ENCODE results near the gene PDIA5.

PDIA5 gene

GRCh38 chr3:123032057-123032456 is 34.8 kb upstream of the PDIA5 start:
- H3K4me1 Mint-ChIP-seq (ENCODE audit: low read depth), result peaks cover 7% of the 10 kb centered on the region
- no peak overlapping the region for H3K4me3 Mint-ChIP-seq
- no peaks in the 10 kb centered on the region for H3K9me3 Mint-ChIP-seq
- peaks cover 32% of the 10 kb centered on the region for H3K27me3 Mint-ChIP-seq (ENCODE audit: low read depth)
- no peaks in the 10 kb centered on the region for H3K36me3 Mint-ChIP-seq (ENCODE audit: low read depth)
- H3K27ac Mint-ChIP-seq, result no peak overlapping the region

GRCh38 chr3:123034120-123034519 is 32.7 kb upstream of the PDIA5 start:
- no peaks in the 10 kb centered on the region for H3K36me3 Mint-ChIP-seq (ENCODE audit: low read depth)
- H3K27ac Mint-ChIP-seq, result no peak overlapping the region
- no peaks in the 10 kb centered on the region for H3K4me1 Mint-ChIP-seq (ENCODE audit: low read depth)
- H3K4me3 Mint-ChIP-seq, result no peak overlapping the region
- peaks cover 49% of the 10 kb centered on the region for H3K27me3 Mint-ChIP-seq (ENCODE audit: low read depth)
- H3K9me3 Mint-ChIP-seq, result no peaks in the 10 kb centered on the region

GRCh38 chr3:123034996-123035395 is 31.8 kb upstream of the PDIA5 start:
- no peaks in the 10 kb centered on the region for H3K4me1 Mint-ChIP-seq (ENCODE audit: low read depth)
- no peak overlapping the region for H3K4me3 Mint-ChIP-seq
- no peaks in the 10 kb centered on the region for H3K9me3 Mint-ChIP-seq
- H3K27ac Mint-ChIP-seq, result no peak overlapping the region
- peaks cover 56% of the 10 kb centered on the region for H3K27me3 Mint-ChIP-seq (ENCODE audit: low read depth)
- no peaks in the 10 kb centered on the region for H3K36me3 Mint-ChIP-seq (ENCODE audit: low read depth)

GRCh38 chr3:123036352-123037014 is 30.3 kb upstream of the PDIA5 start:
- no peak overlapping the region for H3K4me3 Mint-ChIP-seq
- H3K27me3 Mint-ChIP-seq (ENCODE audit: low read depth), result peaks cover 61% of the 10 kb centered on the region
- H3K9me3 Mint-ChIP-seq, result no peaks in the 10 kb centered on the region
- H3K4me1 Mint-ChIP-seq (ENCODE audit: low read depth), result no peaks in the 10 kb centered on the region
- H3K36me3 Mint-ChIP-seq (ENCODE audit: low read depth), result no peaks in the 10 kb centered on the region
- H3K27ac Mint-ChIP-seq, result no peak overlapping the region

GRCh38 chr3:123037015-123037375 is 29.8 kb upstream of the PDIA5 start:
- Mint-ChIP-seq H3K4me1 (ENCODE audit: low read depth) (no peaks in the 10 kb centered on the region), H3K27me3 (ENCODE audit: low read depth) (peaks cover 62% of the 10 kb centered on the region), H3K36me3 (ENCODE audit: low read depth) (no peaks in the 10 kb centered on the region), H3K27ac (no peak overlapping the region), H3K9me3 (no peaks in the 10 kb centered on the region), H3K4me3 (no peak overlapping the region)

- H3K36me3 Mint-ChIP-seq (ENCODE audit: low read depth), result no peaks in the 10 kb centered on the region
- no peaks in the 10 kb centered on the region for H3K9me3 Mint-ChIP-seq
- no peaks in the 10 kb centered on the region for H3K4me1 Mint-ChIP-seq (ENCODE audit: low read depth)
- peaks cover 63% of the 10 kb centered on the region for H3K27me3 Mint-ChIP-seq (ENCODE audit: low read depth)
- H3K27ac Mint-ChIP-seq, result no peak overlapping the region
- no peak overlapping the region for H3K4me3 Mint-ChIP-seq
Measured at GRCh38 chr3:123038751-123039150, 28.1 kb upstream of the PDIA5 start.

- Mint-ChIP-seq H3K4me1 (ENCODE audit: low read depth) (no peaks in the 10 kb centered on the region), H3K36me3 (ENCODE audit: low read depth) (no peaks in the 10 kb centered on the region), H3K4me3 (no peak overlapping the region), H3K27me3 (ENCODE audit: low read depth) (peaks cover 60% of the 10 kb centered on the region), H3K27ac (no peak overlapping the region), H3K9me3 (no peaks in the 10 kb centered on the region)
Measured at GRCh38 chr3:123039178-123039577, 27.6 kb upstream of the PDIA5 start.

GRCh38 chr3:123042413-123042812 is 24.4 kb upstream of the PDIA5 start:
- Mint-ChIP-seq H3K9me3 (no peaks in the 10 kb centered on the region), H3K4me1 (ENCODE audit: low read depth) (no peaks in the 10 kb centered on the region), H3K27me3 (ENCODE audit: low read depth) (peaks cover 46% of the 10 kb centered on the region), H3K27ac (no peak overlapping the region), H3K4me3 (no peak overlapping the region), H3K36me3 (ENCODE audit: low read depth) (no peaks in the 10 kb centered on the region)

GRCh38 chr3:123044981-123045763 is 21.7 kb upstream of the PDIA5 start:
- peaks cover 34% of the 10 kb centered on the region for H3K27me3 Mint-ChIP-seq (ENCODE audit: low read depth)
- no peak overlapping the region for H3K4me3 Mint-ChIP-seq
- H3K4me1 Mint-ChIP-seq (ENCODE audit: low read depth), result no peaks in the 10 kb centered on the region
- no peaks in the 10 kb centered on the region for H3K9me3 Mint-ChIP-seq
- no peak overlapping the region for H3K27ac Mint-ChIP-seq
- H3K36me3 Mint-ChIP-seq (ENCODE audit: low read depth), result no peaks in the 10 kb centered on the region

- no peak overlapping the region for H3K27ac Mint-ChIP-seq
- H3K9me3 Mint-ChIP-seq, result no peaks in the 10 kb centered on the region
- peaks cover 35% of the 10 kb centered on the region for H3K27me3 Mint-ChIP-seq (ENCODE audit: low read depth)
- no peak overlapping the region for H3K4me3 Mint-ChIP-seq
- H3K36me3 Mint-ChIP-seq (ENCODE audit: low read depth), result no peaks in the 10 kb centered on the region
- no peaks in the 10 kb centered on the region for H3K4me1 Mint-ChIP-seq (ENCODE audit: low read depth)
Measured at GRCh38 chr3:123046262-123047061, 20.4 kb upstream of the PDIA5 start.

GRCh38 chr3:123047062-123047319 is 19.8 kb upstream of the PDIA5 start:
- Mint-ChIP-seq H3K36me3 (ENCODE audit: low read depth) (no peaks in the 10 kb centered on the region), H3K27ac (no peak overlapping the region)

GRCh38 chr3:123048480-123049237 is 18.2 kb upstream of the PDIA5 start:
- H3K27me3 Mint-ChIP-seq (ENCODE audit: low read depth), result peaks cover 36% of the 10 kb centered on the region
- H3K9me3 Mint-ChIP-seq, result no peaks in the 10 kb centered on the region

More at GRCh38 chr3:123047062-123047319, 19.8 kb upstream of the PDIA5 start:
- H3K4me1 Mint-ChIP-seq (ENCODE audit: low read depth), result no peaks in the 10 kb centered on the region
- H3K27me3 Mint-ChIP-seq (ENCODE audit: low read depth), result peaks cover 34% of the 10 kb centered on the region
- H3K9me3 Mint-ChIP-seq, result no peaks in the 10 kb centered on the region
- H3K4me3 Mint-ChIP-seq, result no peak overlapping the region

GRCh38 chr3:123050666-123051065 is 16.2 kb upstream of the PDIA5 start:
- no peaks in the 10 kb centered on the region for H3K9me3 Mint-ChIP-seq
- H3K4me1 Mint-ChIP-seq (ENCODE audit: low read depth), result no peaks in the 10 kb centered on the region
- no peaks in the 10 kb centered on the region for H3K36me3 Mint-ChIP-seq (ENCODE audit: low read depth)
- no peak overlapping the region for H3K27ac Mint-ChIP-seq
- H3K27me3 Mint-ChIP-seq (ENCODE audit: low read depth), result peaks cover 28% of the 10 kb centered on the region
- no peak overlapping the region for H3K4me3 Mint-ChIP-seq

More at GRCh38 chr3:123048480-123049237, 18.2 kb upstream of the PDIA5 start:
- Mint-ChIP-seq H3K27ac (no peak overlapping the region), H3K4me1 (ENCODE audit: low read depth) (no peaks in the 10 kb centered on the region), H3K36me3 (ENCODE audit: low read depth) (no peaks in the 10 kb centered on the region), H3K4me3 (no peak overlapping the region)

GRCh38 chr3:123053107-123053506 is 13.7 kb upstream of the PDIA5 start:
- Mint-ChIP-seq H3K27me3 (ENCODE audit: low read depth) (peaks cover 23% of the 10 kb centered on the region), H3K9me3 (no peaks in the 10 kb centered on the region), H3K36me3 (ENCODE audit: low read depth) (no peaks in the 10 kb centered on the region), H3K4me1 (ENCODE audit: low read depth) (no peaks in the 10 kb centered on the region), H3K27ac (no peak overlapping the region), H3K4me3 (no peak overlapping the region)
